HG03196 (cell line): ENCODE measurements around the gene SLC44A1.
"Not testable (repeated sequence)": the region's sequence is repeated elsewhere in the genome, so short reads cannot be mapped to it uniquely, and the experiment has no call there.

Experiments
- ATAC-seq: cut with Tn5 transposase; IDR thresholded peaks from one replicate; pipeline ENCODE4 v1.9.1; 2021; ENCODE audit not compliant: unreplicated experiment

Gene SLC44A1

GRCh38 chr9:105242062-105242461 is 2.4 kb upstream of the SLC44A1 start:
- ATAC-seq, result no peak

- ATAC-seq, result no peak
Observed at GRCh38 chr9:105242557-105242956, 1.9 kb upstream of the SLC44A1 start.

DNA sequence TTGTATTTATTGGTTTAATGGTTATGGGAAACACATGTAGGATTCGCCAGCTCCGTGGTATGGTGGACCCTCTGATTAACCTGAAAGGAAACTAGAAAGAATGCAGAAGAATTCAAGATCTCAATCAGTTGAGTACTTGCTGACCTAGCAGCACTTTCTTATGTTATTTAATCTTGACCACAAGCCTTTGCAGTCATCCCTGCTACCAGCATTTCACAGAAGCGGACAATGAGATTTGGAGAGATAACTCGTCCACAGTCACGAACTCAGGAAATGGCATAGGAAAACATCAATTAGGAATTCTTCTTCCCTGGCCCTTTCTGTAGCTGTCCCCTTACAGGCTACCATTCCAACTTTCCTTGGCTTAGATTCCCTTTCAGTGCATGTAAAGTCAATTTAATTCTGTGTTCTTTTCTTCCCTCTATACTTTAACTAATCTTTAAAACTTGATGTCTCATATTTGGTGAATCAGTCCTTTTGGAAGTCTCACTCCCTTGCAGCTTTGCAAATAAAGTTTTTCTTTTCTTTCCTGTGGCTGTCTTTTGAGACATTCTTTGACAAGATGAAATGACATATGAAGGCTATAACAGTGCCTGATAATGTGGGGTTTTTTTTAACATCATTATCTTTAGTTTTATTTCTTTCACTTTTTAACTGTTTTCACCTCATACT is 1.3 kb upstream of the SLC44A1 start:
- ATAC-seq, result no peak

- peak; percentile 51 for ATAC-seq
Observed at GRCh38 chr9:105244734-105245028, 230 bp downstream of the SLC44A1 start.

GRCh38 chr9:105245029-105245890 is 809 bp downstream of the SLC44A1 start:
- peak; percentile 20 for ATAC-seq

- ATAC-seq, result no peak
Observed at GRCh38 chr9:105245891-105246161, 1.4 kb downstream of the SLC44A1 start.

GRCh38 chr9:105246656-105247173 is 2.3 kb downstream of the SLC44A1 start:
- no peak for ATAC-seq

DNA sequence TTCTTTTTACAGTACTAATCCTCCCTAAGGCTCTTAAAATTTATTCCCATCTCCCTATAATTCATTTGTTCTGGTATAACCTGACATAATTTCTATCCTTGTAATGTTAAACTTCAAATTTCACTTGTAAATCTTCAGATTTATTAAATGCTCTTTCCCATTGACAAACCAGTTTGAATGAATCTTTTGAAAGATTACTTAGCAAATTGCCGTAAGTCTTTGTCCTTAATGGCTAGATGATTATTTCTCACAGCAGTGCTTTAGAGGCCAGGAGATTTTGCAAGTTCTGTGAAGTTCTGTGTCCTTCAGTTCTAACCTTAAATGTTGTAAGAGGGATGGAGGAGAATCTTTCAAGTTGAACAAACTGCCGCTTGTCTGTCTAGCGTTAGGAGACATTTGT is 4.2 kb downstream of the SLC44A1 start:
- ATAC-seq, result no peak

DNA sequence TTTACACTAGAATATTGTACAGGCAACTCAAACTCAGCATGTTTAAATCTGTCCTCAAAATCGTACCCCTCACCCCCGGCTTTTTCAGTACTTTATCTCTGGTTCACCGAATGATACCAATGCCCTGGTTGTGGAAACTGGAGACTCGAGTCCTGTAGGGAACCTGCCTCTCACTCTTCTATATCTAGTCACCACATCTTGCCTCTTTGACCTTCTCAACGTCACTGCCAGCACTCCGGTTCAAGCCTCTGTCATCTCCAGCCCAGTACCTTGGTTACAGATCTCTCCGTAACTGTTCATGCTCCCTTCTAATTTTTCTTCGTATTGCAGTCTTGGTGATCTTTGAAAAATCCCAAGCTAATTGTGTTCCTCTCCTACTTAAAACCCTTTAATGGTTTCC is 6.7 kb downstream of the SLC44A1 start:
- no peak for ATAC-seq

GRCh38 chr9:105251733-105252404 is 7.4 kb downstream of the SLC44A1 start:
- no peak for ATAC-seq

DNA sequence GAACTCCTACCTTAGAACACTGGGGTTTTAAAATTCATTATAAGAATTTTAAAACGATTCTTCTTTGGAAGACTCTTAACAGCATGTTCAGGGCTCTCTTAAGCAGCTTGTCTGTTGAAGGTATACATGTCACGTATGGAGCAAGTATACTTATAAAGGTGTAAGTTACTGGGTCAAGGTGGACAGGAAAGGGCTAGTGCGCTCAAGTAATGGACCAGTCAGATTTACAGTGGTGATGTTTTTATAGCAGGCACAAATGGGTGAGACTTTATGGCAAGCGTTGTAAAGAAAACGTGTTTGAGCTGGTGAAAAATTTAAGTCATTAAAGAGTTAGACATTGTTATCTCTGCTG is 7.9 kb downstream of the SLC44A1 start:
- ATAC-seq, result no peak

DNA sequence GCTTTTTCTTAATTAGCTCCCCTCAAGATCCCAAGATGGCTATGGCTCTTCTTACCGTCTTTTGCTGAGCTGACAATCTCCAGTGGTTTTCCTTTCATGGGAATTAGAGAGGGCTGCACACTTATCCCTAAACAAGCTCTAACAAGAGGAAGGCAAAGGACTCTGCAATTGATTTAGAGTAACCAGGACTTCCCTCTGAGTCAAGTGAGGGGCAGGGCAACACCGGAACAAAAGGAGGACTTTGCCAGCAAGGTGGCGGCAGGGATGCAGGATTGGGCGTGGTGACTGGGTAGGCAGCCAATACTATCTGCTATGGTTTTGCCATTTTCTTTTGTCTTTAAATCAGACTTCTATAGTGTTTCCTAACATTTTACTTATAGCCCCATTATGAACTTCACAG is 9.8 kb downstream of the SLC44A1 start:
- no peak for ATAC-seq

- no peak for ATAC-seq
Observed at GRCh38 chr9:105255421-105255820, 11.0 kb downstream of the SLC44A1 start.

DNA sequence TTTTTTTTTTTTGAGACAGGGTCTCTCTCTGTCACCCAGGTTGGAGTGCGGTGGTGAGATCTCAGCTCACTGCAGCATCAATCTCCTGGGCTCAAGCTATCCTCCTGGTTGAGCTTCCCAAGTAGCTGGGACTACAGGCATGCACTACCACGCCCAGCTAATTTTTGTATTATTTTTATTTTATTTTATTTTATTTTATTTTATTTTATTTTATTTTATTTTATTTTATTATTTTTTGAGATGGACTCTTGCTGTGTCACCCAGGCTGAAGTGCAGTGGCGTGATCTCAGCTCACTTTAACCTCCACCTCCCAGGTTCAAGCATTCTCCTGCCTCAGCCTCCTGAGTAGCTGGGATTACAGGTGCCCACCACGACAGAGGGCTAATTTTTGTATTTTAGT is 12.1 kb downstream of the SLC44A1 start:
- ATAC-seq, result not testable (repeated sequence)

DNA sequence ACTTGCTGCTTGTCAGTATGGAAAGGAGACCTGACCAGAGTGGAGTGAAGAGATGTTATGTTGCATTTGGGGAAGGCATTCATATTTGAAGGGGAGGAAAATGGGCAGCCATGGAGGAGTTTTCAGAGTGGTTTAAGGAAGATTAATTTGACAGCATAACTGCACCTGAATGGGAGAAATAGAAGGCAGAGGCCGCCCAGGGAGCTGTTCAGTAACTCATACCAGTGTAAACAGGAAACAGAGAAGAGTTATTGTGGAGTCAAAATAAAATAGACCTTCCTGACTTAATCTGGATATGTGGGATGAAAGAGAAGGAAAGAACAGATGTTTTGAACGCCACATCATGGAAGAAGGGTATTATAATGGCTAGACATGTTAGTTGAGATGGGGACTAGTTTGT is 13.4 kb downstream of the SLC44A1 start:
- no peak for ATAC-seq

GRCh38 chr9:105258225-105258737 is 13.8 kb downstream of the SLC44A1 start:
- ATAC-seq, result no peak

DNA sequence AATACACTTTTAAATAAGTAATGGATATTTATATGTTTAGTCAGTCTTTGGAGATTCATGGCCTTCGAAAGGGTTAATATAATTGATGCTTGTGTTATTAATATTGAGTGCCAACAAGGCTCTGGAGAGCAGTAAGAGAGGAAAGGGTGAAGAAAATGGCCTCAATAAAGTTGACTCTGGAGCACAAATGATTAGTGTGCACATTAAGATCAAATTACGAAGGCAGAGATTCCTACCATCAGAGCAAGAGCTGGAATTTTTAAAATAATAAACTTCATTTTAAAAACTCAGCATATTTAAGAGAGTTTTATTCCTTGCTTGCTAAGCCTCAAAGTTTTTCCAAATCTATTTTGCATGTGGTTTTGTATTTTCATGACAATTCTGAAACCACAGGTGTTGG is 14.8 kb downstream of the SLC44A1 start:
- no peak for ATAC-seq

- peak; percentile 33 for ATAC-seq
Observed at GRCh38 chr9:105259731-105260612, 15.5 kb downstream of the SLC44A1 start.

- no peak for ATAC-seq
Observed at GRCh38 chr9:105262497-105262896, 18.0 kb downstream of the SLC44A1 start.

- ATAC-seq, result no peak
Observed at GRCh38 chr9:105264380-105264779, 19.9 kb downstream of the SLC44A1 start.

- not testable (repeated sequence) for ATAC-seq
Observed at GRCh38 chr9:105268254-105268653, 23.8 kb downstream of the SLC44A1 start.
